Lung microvascular endothelial cell (primary cell): Measurements from ENCODE around the gene GDNF. TPM values are rescaled to one million over a fixed set of nuclear protein-coding genes. Genes with fewer than 3 reads are reported as not detected.
"Not testable (repeated sequence)": the region's sequence is repeated elsewhere in the genome, so short reads cannot be mapped to it uniquely, and the experiment has no call there.

Experiments
- DNase-seq, 2 donors: peaks; one replicate each; pipeline versions ENCODE4 v3.0.0 to v3.0.0-alpha.2; 2010; ENCODE audit warnings: low read depth in 2 of 2
- total RNA-seq: library from RNA; depleted of rRNA; stranded (reverse); fragments of >200 nt; gene quantifications from 2 replicates; pipeline ENCODE4 v1.2.1, GENCODE V29; 2014

The GDNF gene
- not detected in 2 replicates for total RNA-seq

- DNase-seq, result peak; percentile 43 to 44
Observed at GRCh38 chr5:37839407-37840052, at the start of gene GDNF. GDNF (minus strand) TSS chr5:37840041; CDS start chr5:37834796, 5,245 bp downstream.

- DNase-seq, result peak in 1 of 2 donors; percentile 3
Observed at GRCh38 chr5:37888476-37888875, 48.6 kb upstream of the GDNF start.

GRCh38 chr5:37886242-37886905 lies 46.5 kb upstream of the GDNF start:
- no peak for DNase-seq

GRCh38 chr5:37882636-37883035 lies 42.8 kb upstream of the GDNF start:
- DNase-seq, result no peak

- no peak for DNase-seq
Observed at GRCh38 chr5:37881359-37881758, 41.5 kb upstream of the GDNF start.

- DNase-seq, result no peak
Observed at GRCh38 chr5:37876943-37877342, 37.1 kb upstream of the GDNF start.

GRCh38 chr5:37876245-37876644 lies 36.4 kb upstream of the GDNF start:
- no peak for DNase-seq

- peak in 1 of 2 donors; percentile 4 for DNase-seq
Observed at GRCh38 chr5:37875051-37875787, 35.4 kb upstream of the GDNF start.

- no peak for DNase-seq
Observed at GRCh38 chr5:37873988-37874387, 34.1 kb upstream of the GDNF start.

GRCh38 chr5:37871023-37871815 lies 31.4 kb upstream of the GDNF start:
- no peak for DNase-seq

GRCh38 chr5:37869216-37869615 lies 29.4 kb upstream of the GDNF start:
- no peak for DNase-seq

GRCh38 chr5:37867654-37868053 lies 27.8 kb upstream of the GDNF start:
- DNase-seq, result no peak

- DNase-seq, result not testable (repeated sequence)
Observed at GRCh38 chr5:37862907-37863306, 23.1 kb upstream of the GDNF start.

GRCh38 chr5:37860206-37860605 lies 20.4 kb upstream of the GDNF start:
- no peak for DNase-seq

GRCh38 chr5:37859805-37860204 lies 20.0 kb upstream of the GDNF start:
- no peak for DNase-seq

- DNase-seq, result no peak
Observed at GRCh38 chr5:37858250-37858649, 18.4 kb upstream of the GDNF start.

GRCh38 chr5:37857696-37858095 lies 17.9 kb upstream of the GDNF start:
- DNase-seq, result no peak

GRCh38 chr5:37855438-37855837 lies 15.6 kb upstream of the GDNF start:
- DNase-seq, result no peak

GRCh38 chr5:37851305-37851704 lies 11.5 kb upstream of the GDNF start:
- no peak for DNase-seq

- no peak for DNase-seq
Observed at GRCh38 chr5:37850226-37850865, 10.5 kb upstream of the GDNF start.

GRCh38 chr5:37849641-37850040 lies 9.8 kb upstream of the GDNF start:
- no peak for DNase-seq
